Measurements from ENCODE around the gene RAB31.
"Not testable (repeated sequence)": the region's sequence is repeated elsewhere in the genome, so short reads cannot be mapped to it uniquely, and the experiment has no call there.

Gene RAB31, protein sequence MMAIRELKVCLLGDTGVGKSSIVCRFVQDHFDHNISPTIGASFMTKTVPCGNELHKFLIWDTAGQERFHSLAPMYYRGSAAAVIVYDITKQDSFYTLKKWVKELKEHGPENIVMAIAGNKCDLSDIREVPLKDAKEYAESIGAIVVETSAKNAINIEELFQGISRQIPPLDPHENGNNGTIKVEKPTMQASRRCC

GRCh38 chr18:9708057-9708433, at the start of gene RAB31:
Gene RAB31 (plus strand): TSS chr18:9708301. CDS start chr18:9708406, 105 bp downstream.
- DNase-seq = peak; percentile 22

- no peak for DNase-seq
These were observed 48.4 kb upstream of the RAB31 start for GRCh38 chr18:9659499-9660375.

GRCh38 chr18:9661564-9661963, 46.5 kb upstream of the RAB31 start:
- no peak for DNase-seq

DNA sequence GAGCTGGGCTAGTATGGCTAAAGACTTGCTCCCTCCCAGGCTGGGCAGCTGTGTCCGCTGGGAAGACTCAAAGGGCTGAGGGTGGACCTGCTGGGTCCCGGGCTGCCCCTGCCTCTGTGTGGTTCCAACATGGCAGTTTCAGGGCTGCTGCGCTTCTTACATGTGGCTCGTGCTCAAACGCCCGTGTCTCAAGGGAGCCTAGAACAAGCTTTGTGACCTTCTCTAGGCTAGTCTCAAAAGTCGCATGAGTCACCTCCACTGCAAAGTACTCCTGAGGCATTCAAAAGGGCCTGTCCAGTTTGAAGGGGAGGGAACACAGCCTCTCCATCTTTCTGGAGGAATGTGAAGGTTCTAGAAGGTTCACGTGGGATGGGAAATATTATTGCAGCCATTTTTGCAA, 44.7 kb upstream of the RAB31 start:
- DNase-seq = no peak

DNA sequence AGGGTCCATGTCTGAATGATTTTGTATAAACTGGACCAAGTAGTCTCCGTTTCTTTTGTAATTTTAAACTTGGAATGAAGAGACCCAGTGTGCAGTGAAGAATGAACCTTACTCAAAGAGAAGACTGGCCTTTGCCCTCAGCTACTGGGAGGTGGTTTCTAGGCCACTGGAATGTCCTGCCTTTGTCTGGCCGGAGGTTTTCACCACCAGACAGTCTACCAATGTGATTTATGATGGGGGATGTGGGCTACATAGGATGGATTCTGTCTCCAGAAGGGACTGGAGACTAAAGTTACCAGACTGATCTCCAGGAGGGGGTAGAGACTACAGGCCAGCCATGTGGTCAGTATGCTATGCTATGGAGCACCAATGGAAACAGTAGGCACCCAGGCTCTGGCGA, 42.8 kb upstream of the RAB31 start:
- no peak for DNase-seq

GRCh38 chr18:9666548-9666947, 41.6 kb upstream of the RAB31 start:
- no peak for DNase-seq

GRCh38 chr18:9669016-9669415, 39.1 kb upstream of the RAB31 start:
- no peak for DNase-seq

DNA sequence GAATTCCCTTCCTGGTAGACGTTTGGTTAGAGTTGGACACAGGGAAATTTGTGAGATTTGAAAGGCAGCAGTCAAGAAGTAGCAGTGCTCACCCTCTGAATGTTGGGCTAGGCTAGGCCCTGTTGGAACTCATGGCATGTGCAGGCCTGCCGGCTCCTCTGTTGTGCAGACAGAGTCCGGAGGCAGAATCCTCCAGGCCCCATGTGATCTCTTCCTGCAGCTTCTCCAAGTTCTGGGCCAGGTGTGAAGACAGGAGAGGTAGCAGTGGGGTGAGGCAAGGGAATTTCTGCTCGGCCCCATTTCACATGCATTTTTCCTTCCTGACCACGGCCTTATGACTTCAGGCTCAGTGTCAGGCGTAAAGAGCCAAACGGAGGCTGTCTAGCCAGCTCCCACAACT, 36.9 kb upstream of the RAB31 start:
- no peak for DNase-seq

- peak; percentile 39 for DNase-seq
These were observed 34.5 kb upstream of the RAB31 start for GRCh38 chr18:9673296-9674251.

- DNase-seq = not testable (repeated sequence)
These were observed 29.9 kb upstream of the RAB31 start for GRCh38 chr18:9678216-9678615.

DNA sequence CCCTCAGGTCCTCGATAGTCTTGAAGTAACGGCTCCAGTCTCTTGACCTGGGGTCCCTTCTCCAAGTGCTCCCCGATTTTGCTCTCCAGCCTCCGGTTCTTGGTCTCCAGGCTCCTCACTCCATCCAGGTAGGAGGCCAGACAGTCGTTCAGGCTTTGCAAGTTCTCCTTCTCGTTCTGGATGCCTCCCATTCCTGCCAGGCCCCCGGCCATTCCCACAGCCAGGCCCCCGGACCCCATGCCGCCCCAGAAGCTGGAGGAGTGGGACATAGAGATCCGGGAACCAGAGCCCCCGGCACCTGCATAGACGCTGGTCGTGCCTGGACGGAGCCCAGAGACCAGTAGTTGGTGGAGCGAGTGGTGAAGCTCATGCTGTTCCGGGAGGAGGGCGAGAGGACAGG, 29.0 kb upstream of the RAB31 start:
- DNase-seq = no peak

- DNase-seq = no peak
These were observed 26.9 kb upstream of the RAB31 start for GRCh38 chr18:9681217-9681616.

- DNase-seq = no peak
These were observed 25.5 kb upstream of the RAB31 start for GRCh38 chr18:9682572-9682971.

GRCh38 chr18:9683418-9684396, 24.4 kb upstream of the RAB31 start:
- DNase-seq = no peak

DNA sequence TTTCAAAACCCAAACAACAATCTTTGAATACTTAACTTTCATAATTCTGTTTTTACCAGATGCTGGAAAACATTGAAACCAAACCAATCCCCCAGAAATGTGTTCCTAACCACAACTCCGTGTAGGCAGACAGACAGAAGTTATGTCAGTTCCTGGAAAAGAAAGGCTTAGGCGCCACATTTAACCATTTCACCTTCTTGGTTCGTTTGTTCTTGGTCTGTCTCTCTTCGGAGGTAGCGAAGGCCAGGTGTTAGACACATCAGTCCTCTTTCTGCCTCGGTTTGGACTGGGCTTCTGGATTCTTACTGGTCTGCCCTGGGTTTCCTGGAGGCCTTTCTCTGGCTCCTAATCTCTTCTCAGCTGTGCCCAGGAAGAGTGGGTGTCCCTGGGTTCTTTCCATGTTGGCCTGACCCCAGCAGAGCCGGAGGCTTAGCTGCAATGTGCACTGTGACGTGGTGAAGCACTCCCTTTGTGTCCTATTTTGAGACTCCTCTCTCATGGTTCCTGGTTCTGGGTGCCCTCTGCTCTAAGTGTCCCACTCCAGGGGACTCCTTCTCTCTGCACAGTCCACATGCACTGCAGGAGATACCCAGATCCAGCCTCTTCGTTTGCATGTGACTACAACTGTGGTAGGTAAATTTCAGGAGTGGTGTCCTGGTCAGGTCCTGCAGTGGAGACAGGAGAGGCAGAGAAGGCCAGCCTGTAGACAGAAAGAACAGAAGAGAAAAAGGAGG, 23.1 kb upstream of the RAB31 start:
- DNase-seq = no peak

DNA sequence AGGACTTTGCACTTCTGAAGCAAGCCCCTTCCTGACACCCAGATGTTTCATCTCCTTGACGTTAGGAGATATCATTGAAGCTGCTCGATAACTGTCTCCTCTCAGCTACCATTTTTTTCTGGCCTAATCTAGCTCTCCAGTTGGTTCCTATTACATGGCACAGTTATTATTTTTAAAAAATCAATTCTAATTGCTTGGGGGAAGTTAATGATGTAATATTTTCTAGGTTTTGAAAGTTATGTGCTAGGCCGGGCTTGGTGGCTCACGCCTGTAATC, 22.5 kb upstream of the RAB31 start:
- DNase-seq = no peak

GRCh38 chr18:9688036-9688741, 19.9 kb upstream of the RAB31 start:
- DNase-seq = no peak

GRCh38 chr18:9689253-9689652, 18.8 kb upstream of the RAB31 start:
- no peak for DNase-seq

- DNase-seq = no peak
These were observed 17.5 kb upstream of the RAB31 start for GRCh38 chr18:9690418-9691188.

GRCh38 chr18:9691235-9691634, 16.9 kb upstream of the RAB31 start:
- no peak for DNase-seq

Data from NCI-H510A (cell line).